Lower leg skin (tissue), 3 donors: ENCODE measurements around the gene MACF1.

ENCODE experiments used
- POLR2A ChIP-seq, 2 donors: fragments of 450-650 bp; IDR thresholded peaks; one replicate each; pipeline ENCODE4 v1.6.1; 2016 to 2017; ENCODE audit warnings: antibody characterized with exemption in 2 of 2, mild to moderate bottlenecking in 1 of 2, moderate library complexity in 1 of 2
- TF ChIP-seq, protein P1 (sequence below), 3 donors: fragments of 450-650 bp; IDR thresholded peaks; one replicate each; pipeline ENCODE4 v1.5.1; 2016; ENCODE audit warnings: antibody characterized with exemption in 3 of 3, mild to moderate bottlenecking in 3 of 3, moderate library complexity in 2 of 3

DNA sequence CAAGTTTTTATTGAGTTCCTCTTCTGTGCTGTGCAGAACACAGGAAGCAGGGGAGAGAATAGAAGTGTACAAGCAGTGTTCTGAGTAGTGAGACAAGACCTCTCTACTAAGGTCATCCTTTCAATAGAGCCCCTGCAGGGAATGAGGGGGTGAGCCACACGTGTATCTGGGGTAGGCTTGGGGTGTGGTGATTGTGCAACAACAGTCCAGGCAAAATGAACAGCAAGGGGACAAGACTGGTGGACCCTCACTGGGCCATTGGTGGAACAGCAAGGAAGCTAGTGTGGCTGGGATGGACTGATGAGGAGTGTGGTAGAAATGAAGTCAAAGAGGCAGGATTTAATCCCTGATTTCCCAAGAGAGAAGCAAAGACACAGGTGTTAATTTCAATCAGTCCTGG, 278.8 kb downstream of the MACF1 start:
- TF ChIP-seq POLR2A (IDR thresholded peaks at IDR 0.05), result no peak
- TF ChIP-seq, protein P1, sequence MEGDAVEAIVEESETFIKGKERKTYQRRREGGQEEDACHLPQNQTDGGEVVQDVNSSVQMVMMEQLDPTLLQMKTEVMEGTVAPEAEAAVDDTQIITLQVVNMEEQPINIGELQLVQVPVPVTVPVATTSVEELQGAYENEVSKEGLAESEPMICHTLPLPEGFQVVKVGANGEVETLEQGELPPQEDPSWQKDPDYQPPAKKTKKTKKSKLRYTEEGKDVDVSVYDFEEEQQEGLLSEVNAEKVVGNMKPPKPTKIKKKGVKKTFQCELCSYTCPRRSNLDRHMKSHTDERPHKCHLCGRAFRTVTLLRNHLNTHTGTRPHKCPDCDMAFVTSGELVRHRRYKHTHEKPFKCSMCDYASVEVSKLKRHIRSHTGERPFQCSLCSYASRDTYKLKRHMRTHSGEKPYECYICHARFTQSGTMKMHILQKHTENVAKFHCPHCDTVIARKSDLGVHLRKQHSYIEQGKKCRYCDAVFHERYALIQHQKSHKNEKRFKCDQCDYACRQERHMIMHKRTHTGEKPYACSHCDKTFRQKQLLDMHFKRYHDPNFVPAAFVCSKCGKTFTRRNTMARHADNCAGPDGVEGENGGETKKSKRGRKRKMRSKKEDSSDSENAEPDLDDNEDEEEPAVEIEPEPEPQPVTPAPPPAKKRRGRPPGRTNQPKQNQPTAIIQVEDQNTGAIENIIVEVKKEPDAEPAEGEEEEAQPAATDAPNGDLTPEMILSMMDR (IDR thresholded peaks at IDR 0.05), result no peak
